Diencephalon (tissue), 1 donor: Measurements from ENCODE around the gene VMAC. TPM values are rescaled to one million over a fixed set of nuclear protein-coding genes. Genes with fewer than 3 reads are reported as not detected.

Experiments used
- total RNA-seq: library from RNA; depleted of rRNA; stranded (reverse); fragments of >200 nt; gene quantifications from one replicate; pipeline ENCODE4 v1.2.3, GENCODE V29; 2014

VMAC gene
- total RNA-seq: 3.7 TPM

GRCh38 chr19:5904352-5905113 lies at the start of gene VMAC:
Gene VMAC, plus strand, starts transcription at chr19:5904872. Its CDS starts 19 bp downstream, at chr19:5904891.

DNA sequence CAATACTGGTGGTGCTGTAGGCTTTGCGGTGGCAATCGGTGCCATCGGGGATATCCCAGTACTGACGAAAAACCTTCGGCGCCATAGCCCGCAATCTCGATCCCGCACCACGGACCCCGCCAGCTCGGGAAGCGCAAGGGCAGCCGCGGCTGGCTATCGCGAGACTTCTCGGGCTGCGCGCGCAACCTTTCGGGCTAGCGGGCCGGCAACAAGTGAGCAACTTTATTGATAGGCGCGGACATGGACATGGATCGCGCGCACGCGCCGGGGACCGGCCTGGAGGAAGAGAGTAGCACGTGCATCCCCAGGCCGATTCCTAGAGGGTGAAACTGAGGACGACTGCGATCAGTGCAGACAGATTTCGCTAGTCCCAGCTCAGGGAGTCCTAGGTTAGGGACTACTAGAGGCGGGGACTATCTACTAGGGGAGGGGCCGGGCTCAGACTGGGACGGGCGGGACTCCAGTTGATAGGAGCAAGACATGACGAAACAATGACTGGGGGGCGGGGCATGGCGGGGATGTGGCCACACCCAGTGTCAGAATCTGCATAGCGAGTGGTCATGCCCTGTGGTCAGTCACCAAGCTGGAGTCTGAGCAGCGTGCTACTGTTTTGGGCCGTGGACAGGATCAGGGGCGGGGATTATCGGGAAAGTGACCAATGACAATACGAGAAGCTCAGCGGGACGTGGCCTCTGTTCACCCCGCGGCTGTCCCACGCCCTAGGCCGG lies 884 bp upstream of the VMAC start, which contains the start of gene NDUFA11:
Gene NDUFA11, minus strand, starts transcription at position 167 of the 728 bp plus-strand sequence. Its CDS starts 82 bp downstream, at position 85.

GRCh38 chr19:5913739-5914357 lies 9.2 kb downstream of the VMAC start, which contains the start of gene CAPS:
Gene CAPS, plus strand, starts transcription at chr19:5914254. Its CDS starts 153 bp downstream, at chr19:5914407.

Other genes with a start within 250 kb of the VMAC start
- 27.2 TPM for gene MICOS13, start 224.4 kb upstream of the VMAC start, total RNA-seq
- gene HSD11B1L, start 223.8 kb upstream of the VMAC start, total RNA-seq: 39.9 TPM
- gene RPL36, start 214.6 kb upstream of the VMAC start, total RNA-seq: 281 TPM
- 50.5 TPM for gene LONP1, start 184.7 kb upstream of the VMAC start, total RNA-seq
- gene CATSPERD, start 184.2 kb upstream of the VMAC start, total RNA-seq: 0.23 TPM
- gene PRR22, start 120.1 kb upstream of the VMAC start, total RNA-seq: 0.69 TPM
- gene DUS3L, start 113.7 kb upstream of the VMAC start, total RNA-seq: 10.6 TPM
- not detected for gene NRTN, start 99.8 kb upstream of the VMAC start, total RNA-seq
- gene FUT6, start 65.2 kb upstream of the VMAC start, total RNA-seq: not detected
- gene FUT3, start 53.4 kb upstream of the VMAC start, total RNA-seq: not detected
- gene FUT5, start 34.3 kb upstream of the VMAC start, total RNA-seq: not detected
- 131 TPM for gene NDUFA11, start 1.1 kb upstream of the VMAC start, total RNA-seq
- 35.8 TPM for gene CAPS, start 9.4 kb downstream of the VMAC start, total RNA-seq
- gene RANBP3, start 73.3 kb downstream of the VMAC start, total RNA-seq: 44.8 TPM
- gene RFX2, start 205.6 kb downstream of the VMAC start, total RNA-seq: 7.6 TPM
- not detected for gene ACSBG2, start 230.8 kb downstream of the VMAC start, total RNA-seq